ENCODE data around the gene SSBP4. TPM values are rescaled to one million over a fixed set of nuclear protein-coding genes. Genes with fewer than 3 reads are reported as not detected.

Gene SSBP4
- total RNA-seq, 4 donors from 2014 or later = 34.0 to 85.8 (median 39.9) TPM

- TF ChIP-seq CTCF (IDR thresholded peaks at IDR 0.05) = no peak
- no peaks in the 10 kb centered on the region for H3K36me3 ChIP-seq
- H3K4me3 ChIP-seq = peak overlapping the region in 2 of 4 donors; percentile 22 to 25
Measured at GRCh38 chr19:18415178-18415867, 3.9 kb upstream of the SSBP4 start.

GRCh38 chr19:18416778-18417249 is 2.4 kb upstream of the SSBP4 start:
- H3K4me3 ChIP-seq = peak overlapping the region; percentile 18 to 81 (median 53)

More at GRCh38 chr19:18415178-18415867, 3.9 kb upstream of the SSBP4 start:
- Histone ChIP-seq H3K27me3 (peaks cover 0 to 13% of the 10 kb centered on the region in 2 donors), H3K4me1 (peaks cover 11 to 55% (median 43%) of the 10 kb centered on the region in 4 donors), H3K27ac (peak overlapping the region; percentile 78 to 91 (median 86)), H3K9me3 (no peaks in the 10 kb centered on the region)
- peak in 2 of 3 donors; percentile 55 to 70 for DNase-seq

GRCh38 chr19:18417250-18418028 is 1.8 kb upstream of the SSBP4 start:
- TF ChIP-seq POLR2A (IDR thresholded peaks at IDR 0.05) (no peak), CTCF (IDR thresholded peaks at IDR 0.05) (no peak)
- H3K27me3 ChIP-seq = peaks cover 0 to 13% of the 10 kb centered on the region in 2 donors
- DNase-seq = peak in 1 of 3 donors; percentile 81
- no peaks in the 10 kb centered on the region for H3K36me3 ChIP-seq
- no peaks in the 10 kb centered on the region for H3K9me3 ChIP-seq
- peak overlapping the region; percentile 18 to 81 (median 53) for H3K4me3 ChIP-seq
- H3K27ac ChIP-seq = peak overlapping the region; percentile 78 to 91 (median 86)
- peaks cover 11 to 75% (median 47%) of the 10 kb centered on the region in 4 donors for H3K4me1 ChIP-seq

More at GRCh38 chr19:18416778-18417249, 2.4 kb upstream of the SSBP4 start:
- Histone ChIP-seq H3K27ac (peak overlapping the region; percentile 78 to 91 (median 86)), H3K36me3 (no peaks in the 10 kb centered on the region), H3K9me3 (no peaks in the 10 kb centered on the region), H3K27me3 (peaks cover 0 to 13% of the 10 kb centered on the region in 2 donors), H3K4me1 (peaks cover 11 to 69% (median 45%) of the 10 kb centered on the region in 4 donors)
- peak in 2 of 3 donors; percentile 80 to 86 for DNase-seq
- TF ChIP-seq POLR2A (IDR thresholded peaks at IDR 0.05) (no peak), CTCF (IDR thresholded peaks at IDR 0.05) (no peak)

- peak overlapping the region; percentile 78 to 91 (median 86) for H3K27ac ChIP-seq
Measured at GRCh38 chr19:18418029-18418482, 1.1 kb upstream of the SSBP4 start.

More at GRCh38 chr19:18418029-18418482, 1.1 kb upstream of the SSBP4 start:
- Histone ChIP-seq H3K9me3 (no peaks in the 10 kb centered on the region), H3K4me1 (peaks cover 11 to 79% (median 54%) of the 10 kb centered on the region in 4 donors), H3K4me3 (peak overlapping the region; percentile 18 to 81 (median 53)), H3K27me3 (peaks cover 0 to 13% of the 10 kb centered on the region in 2 donors), H3K36me3 (no peaks in the 10 kb centered on the region)
- DNase-seq = peak in 1 of 3 donors; percentile 46
- TF ChIP-seq CTCF (IDR thresholded peaks at IDR 0.05) (no peak), POLR2A (IDR thresholded peaks at IDR 0.05) (no peak)
